ENCODE measurements around the gene CCDC182.

CCDC182 gene

GRCh38 chr17:57722704-57723043, 22.4 kb downstream of the CCDC182 start:
- Histone ChIP-seq H3K27ac (no peak overlapping the region), H3K27me3 (peaks cover 8% of the 10 kb centered on the region), H3K9me3 (no peaks in the 10 kb centered on the region), H3K36me3 (no peaks in the 10 kb centered on the region), H3K4me3 (ENCODE audit: low read depth in 1 of 2, low read length in 1 of 2) (no peak overlapping the region), H3K4me1 (ENCODE audit: control insufficient read depth in 1 of 2, insufficient read depth in 1 of 2, low read depth in 1 of 2, low read length in 1 of 2) (no peaks in the 10 kb centered on the region)
- TF ChIP-seq CTCF (IDR thresholded peaks at IDR 0.05) = no peak

GRCh38 chr17:57721967-57722703, 23.0 kb downstream of the CCDC182 start:
- TF ChIP-seq CTCF (IDR thresholded peaks at IDR 0.05) = no peak
- H3K4me1 ChIP-seq (ENCODE audit: control insufficient read depth in 1 of 2, insufficient read depth in 1 of 2, low read depth in 1 of 2, low read length in 1 of 2) = no peaks in the 10 kb centered on the region
- no peaks in the 10 kb centered on the region for H3K36me3 ChIP-seq
- H3K27ac ChIP-seq = no peak overlapping the region
- H3K27me3 ChIP-seq = peaks cover 8% of the 10 kb centered on the region
- no peak overlapping the region for H3K4me3 ChIP-seq (ENCODE audit: low read depth in 1 of 2, low read length in 1 of 2)
- H3K9me3 ChIP-seq = no peaks in the 10 kb centered on the region

- Histone ChIP-seq H3K27me3 (peaks cover 16% of the 10 kb centered on the region), H3K4me3 (ENCODE audit: low read depth in 1 of 2, low read length in 1 of 2) (no peak overlapping the region), H3K36me3 (no peaks in the 10 kb centered on the region), H3K27ac (no peak overlapping the region), H3K9me3 (no peaks in the 10 kb centered on the region), H3K4me1 (ENCODE audit: control insufficient read depth in 1 of 2, insufficient read depth in 1 of 2, low read depth in 1 of 2, low read length in 1 of 2) (no peaks in the 10 kb centered on the region)
- TF ChIP-seq CTCF (IDR thresholded peaks at IDR 0.05) = no peak
Measured at GRCh38 chr17:57720386-57721035, 24.6 kb downstream of the CCDC182 start.

- H3K27ac ChIP-seq = no peak overlapping the region
- peaks cover 30% of the 10 kb centered on the region for H3K27me3 ChIP-seq
Measured at GRCh38 chr17:57718878-57719277, 26.2 kb downstream of the CCDC182 start.

GRCh38 chr17:57715981-57716380, 29.1 kb downstream of the CCDC182 start:
- H3K9me3 ChIP-seq = no peaks in the 10 kb centered on the region
- no peak for TF ChIP-seq CTCF (IDR thresholded peaks at IDR 0.05)
- H3K36me3 ChIP-seq = no peaks in the 10 kb centered on the region
- H3K27ac ChIP-seq = no peak overlapping the region
- no peaks in the 10 kb centered on the region for H3K4me1 ChIP-seq (ENCODE audit: control insufficient read depth in 1 of 2, insufficient read depth in 1 of 2, low read depth in 1 of 2, low read length in 1 of 2)
- H3K27me3 ChIP-seq = peaks cover 49% of the 10 kb centered on the region
- no peak overlapping the region for H3K4me3 ChIP-seq (ENCODE audit: low read depth in 1 of 2, low read length in 1 of 2)

More at GRCh38 chr17:57718878-57719277, 26.2 kb downstream of the CCDC182 start:
- no peak overlapping the region for H3K4me3 ChIP-seq (ENCODE audit: low read depth in 1 of 2, low read length in 1 of 2)
- TF ChIP-seq CTCF (IDR thresholded peaks at IDR 0.05) = no peak
- no peaks in the 10 kb centered on the region for H3K4me1 ChIP-seq (ENCODE audit: control insufficient read depth in 1 of 2, insufficient read depth in 1 of 2, low read depth in 1 of 2, low read length in 1 of 2)
- no peaks in the 10 kb centered on the region for H3K9me3 ChIP-seq
- H3K36me3 ChIP-seq = no peaks in the 10 kb centered on the region
